ENCODE data around the gene IPO4. TPM values are rescaled to one million over a fixed set of nuclear protein-coding genes. Genes with fewer than 3 reads are reported as not detected.

IPO4 gene
- total and polyA plus RNA-seq, 9 of the 15 experiments (the other 6 are each of a cell fraction or from before 2014, with no cell fraction given), result 7.3 to 122 (median 31.8) TPM

DNA sequence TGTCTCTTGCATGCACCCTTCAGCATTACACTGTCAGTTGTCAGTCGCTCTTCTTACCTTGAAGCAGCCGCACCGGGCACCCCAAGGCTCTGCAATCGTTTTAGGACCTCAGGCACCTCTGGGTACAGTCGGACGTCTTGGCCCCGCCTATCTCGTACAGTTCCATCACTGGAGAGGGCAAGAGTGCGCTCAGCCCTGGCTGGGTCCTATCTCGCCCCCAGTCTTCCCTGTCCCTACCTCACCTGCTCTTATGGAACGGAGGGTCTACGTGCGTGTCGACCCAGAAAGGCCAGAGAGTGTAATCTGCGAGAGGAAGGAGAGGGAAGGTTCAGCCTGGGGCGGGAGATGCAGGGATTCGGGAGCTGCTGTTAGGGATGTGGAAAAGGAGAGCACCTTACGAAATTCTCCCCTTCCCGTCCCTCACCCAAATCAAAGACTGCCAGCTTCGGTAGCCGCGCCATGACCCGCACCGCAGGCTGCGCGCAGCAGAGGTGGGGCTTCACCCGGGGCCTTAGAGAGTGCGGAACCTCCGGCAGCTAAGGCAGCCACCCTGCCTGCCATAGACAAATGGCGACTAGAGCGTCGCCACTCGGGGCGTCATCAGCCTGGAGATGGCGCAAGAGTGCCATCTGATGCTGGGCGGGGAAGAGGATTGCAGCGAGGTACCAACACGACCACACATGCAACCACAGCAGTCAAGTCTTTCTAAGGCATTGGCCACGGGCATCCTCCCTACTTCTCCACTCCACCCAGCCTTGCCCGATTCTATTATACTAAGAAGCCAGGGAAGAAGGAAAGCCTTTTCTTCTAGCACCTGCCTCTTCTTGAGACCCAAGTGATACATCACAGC is 27.1 kb upstream of the IPO4 start, which contains the start of gene MDP1 (continued):
- TF ChIP-seq MYBL2 (IDR thresholded peaks at IDR 0.05; ENCODE audit: low read depth), result no peak
- no peak for TF ChIP-seq MYBL2 (CRISPR knock-in tag; IDR thresholded peaks at IDR 0.05; ENCODE audit: borderline replicate concordance)
- TF ChIP-seq, protein P1, sequence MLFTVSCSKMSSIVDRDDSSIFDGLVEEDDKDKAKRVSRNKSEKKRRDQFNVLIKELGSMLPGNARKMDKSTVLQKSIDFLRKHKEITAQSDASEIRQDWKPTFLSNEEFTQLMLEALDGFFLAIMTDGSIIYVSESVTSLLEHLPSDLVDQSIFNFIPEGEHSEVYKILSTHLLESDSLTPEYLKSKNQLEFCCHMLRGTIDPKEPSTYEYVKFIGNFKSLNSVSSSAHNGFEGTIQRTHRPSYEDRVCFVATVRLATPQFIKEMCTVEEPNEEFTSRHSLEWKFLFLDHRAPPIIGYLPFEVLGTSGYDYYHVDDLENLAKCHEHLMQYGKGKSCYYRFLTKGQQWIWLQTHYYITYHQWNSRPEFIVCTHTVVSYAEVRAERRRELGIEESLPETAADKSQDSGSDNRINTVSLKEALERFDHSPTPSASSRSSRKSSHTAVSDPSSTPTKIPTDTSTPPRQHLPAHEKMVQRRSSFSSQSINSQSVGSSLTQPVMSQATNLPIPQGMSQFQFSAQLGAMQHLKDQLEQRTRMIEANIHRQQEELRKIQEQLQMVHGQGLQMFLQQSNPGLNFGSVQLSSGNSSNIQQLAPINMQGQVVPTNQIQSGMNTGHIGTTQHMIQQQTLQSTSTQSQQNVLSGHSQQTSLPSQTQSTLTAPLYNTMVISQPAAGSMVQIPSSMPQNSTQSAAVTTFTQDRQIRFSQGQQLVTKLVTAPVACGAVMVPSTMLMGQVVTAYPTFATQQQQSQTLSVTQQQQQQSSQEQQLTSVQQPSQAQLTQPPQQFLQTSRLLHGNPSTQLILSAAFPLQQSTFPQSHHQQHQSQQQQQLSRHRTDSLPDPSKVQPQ (CRISPR knock-in tag; IDR thresholded peaks at IDR 0.05; ENCODE audit: borderline replicate concordance), result no peak
- no peak for TF ChIP-seq ZNF146 (CRISPR knock-in tag; IDR thresholded peaks at IDR 0.05; ENCODE audit: unreplicated experiment)
- no peak for TF ChIP-seq TRIM25 (IDR thresholded peaks at IDR 0.05; ENCODE audit: borderline replicate concordance)
- TF ChIP-seq TCFL5 (CRISPR knock-in tag; conservative IDR thresholded peaks at IDR 0.05), result no peak
- peak; percentile 92 for TF ChIP-seq POLR2G (IDR thresholded peaks at IDR 0.05; ENCODE audit: low read depth, low read length)
- TF ChIP-seq POLR3G (IDR thresholded peaks at IDR 0.05; ENCODE audit: extremely low read depth, insufficient read length, insufficient replicate concordance), result no peak
- no peak for TF ChIP-seq ELF4 (CRISPR knock-in tag; IDR thresholded peaks at IDR 0.05)
- no peak for TF ChIP-seq DACH1 (IDR thresholded peaks at IDR 0.05; ENCODE audit: partially characterized antibody)
- TF ChIP-seq GABPB1 (CRISPR knock-in tag; IDR thresholded peaks at IDR 0.05), result peak; percentile 60; the same call in 1 of the 2 replicates
- TF ChIP-seq RUNX1 (IDR thresholded peaks at IDR 0.05; ENCODE audit: low read depth), result 0 out of 2 replicates have a peak, but pooled peaks have one; percentile 17
- no peak for TF ChIP-seq ZNF780A (CRISPR knock-in tag; IDR thresholded peaks at IDR 0.05)
- peak; percentile 77; the same call in 1 of the 2 replicates for TF ChIP-seq ILF3 (IDR thresholded peaks at IDR 0.05; ENCODE audit: borderline replicate concordance)
- no peak for TF ChIP-seq ZNF695 (CRISPR knock-in tag; IDR thresholded peaks at IDR 0.05)
- no peak for TF ChIP-seq EWSR1 (IDR thresholded peaks at IDR 0.05; ENCODE audit: borderline replicate concordance, low read depth, partially characterized antibody)
- TF ChIP-seq CXXC5 (CRISPR knock-in tag; IDR thresholded peaks at IDR 0.05), result peak; percentile 59; the same call in 1 of the 2 replicates
- TF ChIP-seq STAT5A (IDR thresholded peaks at IDR 0.05; ENCODE audit: borderline replicate concordance, low read length), result peak; percentile 18; the same call in 1 of the 2 replicates
- no peak for TF ChIP-seq NUFIP1 (IDR thresholded peaks at IDR 0.05; ENCODE audit: partially characterized antibody)
- no peak for TF ChIP-seq GATAD2A (IDR thresholded peaks at IDR 0.05)
- peak; percentile 78 for TF ChIP-seq MYC (IDR thresholded peaks at IDR 0.05; ENCODE audit: low read depth, low read length)
- 0 out of 2 replicates have a peak, but pooled peaks have one; percentile 28 for TF ChIP-seq MYC (CRISPR knock-in tag; IDR thresholded peaks at IDR 0.05; ENCODE audit: borderline replicate concordance, low read depth)
- TF ChIP-seq ZKSCAN3 (CRISPR knock-in tag; IDR thresholded peaks at IDR 0.05), result no peak
- TF ChIP-seq BRF1 (IDR thresholded peaks at IDR 0.05; ENCODE audit: borderline replicate concordance, extremely low read depth, insufficient read length), result no peak
- TF ChIP-seq CAMTA2 (CRISPR knock-in tag; conservative IDR thresholded peaks at IDR 0.05), result 0 out of 2 replicates have a peak, but pooled peaks have one; percentile 12
